GM19455 (cell line): ENCODE measurements around the gene GRID1.
A peak's percentile ranks its signal among the peaks of the same experiment; 100 is the strongest.

Source experiments
- ATAC-seq: cut with Tn5 transposase; IDR thresholded peaks from one replicate; pipeline ENCODE4 v1.9.1; 2021; ENCODE audit not compliant: unreplicated experiment

The GRID1 gene

DNA sequence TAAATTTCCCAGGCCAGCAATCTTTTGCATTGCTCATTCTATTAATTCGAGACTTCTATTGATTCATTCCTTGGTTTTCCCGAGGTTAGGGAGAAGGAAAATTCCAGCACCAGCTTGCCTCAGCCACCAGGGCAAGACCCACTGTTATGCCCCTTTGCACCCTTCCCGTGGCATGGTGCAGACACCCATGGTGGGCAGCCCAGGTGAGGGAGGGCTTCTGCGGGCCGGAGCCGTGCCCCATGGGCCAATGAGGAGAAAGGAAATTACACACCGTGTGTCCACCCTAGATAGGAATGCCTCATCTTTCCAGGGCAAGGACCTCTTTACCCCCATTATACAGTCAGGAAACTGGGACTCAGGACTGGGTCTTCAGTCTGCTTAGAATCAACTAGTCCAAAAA is 4.5 kb upstream of the GRID1 start:
- no peak for ATAC-seq

- no peak for ATAC-seq
These were observed 3.5 kb upstream of the GRID1 start for GRCh38 chr10:86370006-86370585.

DNA sequence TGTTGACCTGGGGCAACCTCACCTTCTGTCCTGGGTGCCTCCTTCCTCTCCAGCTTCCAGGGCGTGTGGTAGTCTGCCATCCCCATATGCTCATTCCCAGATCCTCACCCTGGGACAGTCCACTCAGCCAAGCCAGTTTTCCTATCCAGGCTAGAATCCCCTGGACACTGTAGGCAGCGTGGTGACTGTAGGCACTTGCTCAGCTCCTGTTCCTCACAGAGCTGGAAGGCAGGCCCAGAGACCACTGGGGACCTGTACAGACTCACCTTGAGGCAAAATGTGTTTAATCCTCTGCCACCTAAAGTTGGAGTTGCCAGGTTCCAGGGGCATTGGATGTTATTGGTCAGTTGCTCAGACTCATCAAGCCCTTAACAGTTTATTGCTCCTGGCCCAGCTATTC is 2.4 kb upstream of the GRID1 start:
- ATAC-seq, result no peak

DNA sequence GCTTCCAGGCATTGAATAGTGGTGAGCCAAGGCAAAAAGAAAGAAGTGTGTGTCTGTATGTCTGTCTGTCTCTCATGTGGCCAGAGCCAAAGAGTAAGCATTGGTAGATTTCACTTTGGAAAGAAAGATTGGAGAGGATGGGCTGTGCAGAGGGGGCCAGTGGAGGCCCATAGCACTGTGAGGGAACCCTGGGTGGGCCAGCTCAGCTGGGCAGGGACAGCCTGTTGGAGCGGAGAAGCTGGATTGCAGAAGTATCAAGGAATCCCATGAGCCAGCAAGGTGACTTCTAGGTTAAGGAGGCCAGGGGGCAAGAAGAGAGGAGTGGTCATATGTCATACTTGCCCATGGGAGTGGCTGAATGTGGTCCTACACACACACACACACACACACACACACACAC is 1.5 kb upstream of the GRID1 start:
- ATAC-seq, result no peak

DNA sequence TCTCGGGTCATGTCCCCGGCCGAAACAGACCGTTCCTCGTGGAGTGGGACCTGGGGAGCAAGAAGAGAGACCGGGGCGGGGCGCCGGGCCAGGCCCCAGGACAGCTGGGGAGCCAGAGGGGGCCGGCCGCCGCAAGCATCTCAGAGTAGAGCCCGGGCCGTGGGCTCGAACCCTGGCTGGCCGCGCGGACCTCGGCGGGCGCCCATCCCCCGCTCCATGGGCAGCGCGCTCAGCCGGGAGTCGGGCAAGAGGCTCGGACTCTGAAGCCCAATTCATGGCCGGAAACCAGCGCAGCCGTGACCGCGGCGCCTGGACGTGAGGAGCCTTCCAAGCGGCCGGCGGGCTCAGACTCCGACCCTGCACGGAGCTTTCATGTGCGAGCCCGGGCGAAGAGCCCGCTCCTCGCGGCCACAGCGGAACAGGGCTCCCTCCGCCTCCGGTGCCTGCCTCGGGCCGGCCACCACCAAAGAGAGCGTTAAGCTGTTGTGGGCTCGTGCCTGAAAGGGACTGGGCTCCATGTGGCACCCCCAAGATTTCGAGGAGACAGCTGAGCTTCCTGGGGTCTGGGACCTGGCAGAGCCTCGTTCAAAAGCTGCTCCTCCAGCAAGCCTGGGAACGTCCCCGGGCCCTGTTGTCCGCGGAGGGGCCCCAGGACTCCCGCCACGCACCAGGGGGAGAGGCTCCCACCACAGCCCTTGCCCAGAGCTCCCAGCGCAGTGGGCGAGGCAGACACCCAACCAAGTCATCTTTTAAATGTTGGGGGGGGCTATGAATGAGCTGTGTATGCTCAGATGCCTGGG is 757 bp upstream of the GRID1 start:
- peak; percentile 1 for ATAC-seq

DNA sequence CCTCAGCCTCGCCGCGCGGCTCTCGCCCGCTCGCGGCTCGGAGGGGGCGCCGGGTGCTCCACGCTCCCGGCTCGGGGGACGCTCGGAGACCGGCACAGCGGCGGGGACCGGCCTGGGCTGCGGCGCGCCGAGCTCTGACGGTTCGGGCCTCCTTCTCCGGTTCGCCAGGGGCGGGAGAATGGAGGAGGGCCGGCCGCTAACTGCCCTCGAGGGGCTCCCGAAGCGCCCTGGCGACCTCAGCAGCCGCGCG is 232 bp upstream of the GRID1 start:
- peak; percentile 47 for ATAC-seq

DNA sequence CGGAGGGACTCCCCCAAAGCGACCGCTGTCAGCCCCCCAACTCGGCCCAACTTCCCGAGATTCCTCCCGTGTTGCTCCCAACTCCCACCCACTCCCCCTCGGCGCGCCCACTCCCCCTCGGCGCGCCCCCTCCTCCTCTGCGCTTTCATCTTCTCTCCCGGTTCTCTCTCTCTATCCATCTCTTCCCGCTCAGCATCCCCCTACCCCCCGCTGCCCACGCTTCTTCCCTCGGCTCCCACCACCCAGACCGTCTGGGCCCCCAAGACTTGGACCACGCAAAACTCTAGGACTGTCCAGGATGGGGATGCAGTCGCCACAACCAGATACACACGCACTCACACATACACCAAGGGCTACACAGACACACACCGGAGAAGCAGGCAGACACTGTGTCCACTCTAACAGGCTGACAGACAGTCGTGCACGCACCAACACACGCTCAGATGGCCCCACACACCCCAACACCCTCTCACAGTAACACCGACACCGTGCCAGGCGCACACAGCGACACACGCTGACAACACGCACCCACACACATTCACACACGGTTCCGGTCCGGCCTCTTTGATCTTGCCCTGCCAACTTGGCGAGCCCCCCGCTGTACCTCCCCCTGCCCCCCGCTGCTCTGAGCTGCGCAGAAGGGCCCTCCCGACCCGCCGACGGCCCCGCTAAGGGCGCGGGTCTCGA is 1.1 kb downstream of the GRID1 start:
- no peak for ATAC-seq

GRCh38 chr10:86364491-86365345 is 1.9 kb downstream of the GRID1 start:
- no peak for ATAC-seq

GRCh38 chr10:86363833-86364490 is 2.6 kb downstream of the GRID1 start:
- ATAC-seq, result no peak

DNA sequence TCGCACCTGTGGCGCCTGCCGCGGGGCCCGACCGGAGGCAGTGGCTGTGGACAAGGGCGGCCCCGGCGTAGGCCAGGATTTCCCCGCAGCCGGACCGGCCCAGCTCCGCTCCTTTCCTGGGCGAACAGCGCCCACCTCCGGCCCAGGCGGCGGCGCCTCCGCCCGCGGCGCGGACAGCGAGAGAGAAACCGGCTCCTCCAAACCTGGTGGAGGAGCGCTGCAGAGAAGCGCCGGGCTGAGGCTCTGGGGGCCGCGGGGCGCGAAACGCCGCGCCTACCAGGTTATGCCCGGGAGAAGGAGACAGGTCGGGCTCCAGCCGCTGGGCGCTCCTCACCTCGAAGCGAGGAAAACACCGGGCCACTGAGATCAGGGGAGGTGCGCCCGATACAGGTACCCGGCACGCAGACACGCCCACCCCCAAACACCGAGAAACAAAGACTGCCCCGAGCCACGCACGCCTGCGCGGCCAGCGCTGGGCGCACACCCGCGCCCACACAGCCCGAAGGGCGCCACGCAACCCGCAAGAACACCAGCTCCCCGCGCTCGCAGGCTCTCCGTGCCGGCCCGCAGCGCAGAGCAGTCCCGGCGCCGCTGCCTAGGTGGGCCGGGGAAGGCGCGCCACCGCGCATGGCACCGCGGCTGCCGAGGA is 3.3 kb downstream of the GRID1 start:
- no peak for ATAC-seq

- no peak for ATAC-seq
These were observed 3.9 kb downstream of the GRID1 start for GRCh38 chr10:86362586-86363183.

DNA sequence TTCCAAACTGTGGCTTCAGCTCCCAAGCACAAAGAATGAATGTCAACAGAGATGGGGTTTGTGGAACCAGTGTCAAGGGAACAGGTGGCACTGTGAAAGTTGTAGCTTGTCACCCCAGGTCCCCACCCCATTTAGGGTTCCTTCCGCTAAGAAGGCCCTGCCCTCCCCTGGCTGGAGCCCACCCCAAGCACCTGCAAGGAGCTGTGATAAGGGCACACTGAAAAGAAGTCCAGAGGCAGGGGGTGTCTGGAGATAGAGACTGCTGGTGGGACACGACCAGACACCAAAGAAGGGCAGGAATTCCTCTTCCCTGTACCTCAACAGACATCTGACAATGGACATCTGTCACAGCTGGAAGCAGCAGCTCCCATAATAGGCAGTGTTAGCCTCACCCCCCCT is 4.5 kb downstream of the GRID1 start:
- ATAC-seq, result no peak

- no peak for ATAC-seq
These were observed 5.2 kb downstream of the GRID1 start for GRCh38 chr10:86361156-86362128.

DNA sequence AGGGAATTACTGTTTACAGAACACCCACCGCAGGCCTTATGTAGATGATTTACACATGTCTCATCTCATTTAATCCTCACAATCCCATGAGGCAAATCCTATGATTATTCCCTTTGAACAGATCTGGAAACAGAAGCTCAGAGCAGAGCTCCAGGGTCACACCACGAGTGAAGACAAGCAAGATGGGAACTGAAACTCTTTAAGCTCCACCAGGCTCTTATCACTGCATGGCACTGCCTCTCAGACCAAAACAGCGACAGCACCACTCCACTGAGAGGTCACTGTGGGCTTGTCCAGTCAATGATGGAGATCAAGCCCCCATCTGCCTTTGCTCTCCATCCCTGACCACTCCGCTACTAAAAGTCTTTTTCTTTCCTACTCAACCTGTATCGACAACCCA is 5.9 kb downstream of the GRID1 start:
- ATAC-seq, result no peak

DNA sequence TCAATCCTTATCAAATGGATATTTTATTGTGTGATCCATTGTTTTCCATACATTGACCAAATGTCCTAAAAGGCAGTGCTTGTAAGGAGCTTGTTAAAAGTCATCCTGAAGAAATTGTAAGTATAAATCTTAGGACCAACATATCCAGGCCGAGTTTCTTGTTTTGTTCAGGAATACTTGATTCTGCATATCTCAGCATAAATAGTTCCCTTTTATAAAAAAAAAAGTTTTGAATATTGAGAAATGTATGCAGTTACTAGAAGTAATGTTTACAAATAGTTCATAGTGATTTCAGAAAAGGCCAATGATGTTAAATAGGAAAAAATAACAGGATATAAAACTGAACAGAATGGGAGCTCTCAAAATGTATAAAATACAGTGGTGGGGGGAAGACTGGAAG is 6.6 kb downstream of the GRID1 start:
- no peak for ATAC-seq

DNA sequence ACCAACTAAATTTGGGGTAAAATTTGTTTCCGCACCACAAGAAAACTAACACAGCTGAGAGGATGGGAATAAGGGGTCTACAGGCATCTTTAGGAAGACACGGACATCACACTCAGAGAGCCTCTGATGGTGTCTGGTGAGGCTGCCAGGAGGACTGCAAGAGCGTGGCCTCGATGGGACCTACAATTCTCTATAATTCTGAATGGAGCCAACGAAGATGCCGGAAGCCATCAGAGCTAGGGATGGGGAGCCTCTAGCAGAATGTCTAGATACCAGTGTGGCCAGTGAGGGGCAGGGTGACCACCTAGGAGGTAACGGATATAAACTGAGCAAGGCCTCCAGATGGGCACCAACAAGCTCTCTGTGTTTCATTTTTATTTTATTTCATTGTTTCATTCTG is 7.5 kb downstream of the GRID1 start:
- ATAC-seq, result no peak

DNA sequence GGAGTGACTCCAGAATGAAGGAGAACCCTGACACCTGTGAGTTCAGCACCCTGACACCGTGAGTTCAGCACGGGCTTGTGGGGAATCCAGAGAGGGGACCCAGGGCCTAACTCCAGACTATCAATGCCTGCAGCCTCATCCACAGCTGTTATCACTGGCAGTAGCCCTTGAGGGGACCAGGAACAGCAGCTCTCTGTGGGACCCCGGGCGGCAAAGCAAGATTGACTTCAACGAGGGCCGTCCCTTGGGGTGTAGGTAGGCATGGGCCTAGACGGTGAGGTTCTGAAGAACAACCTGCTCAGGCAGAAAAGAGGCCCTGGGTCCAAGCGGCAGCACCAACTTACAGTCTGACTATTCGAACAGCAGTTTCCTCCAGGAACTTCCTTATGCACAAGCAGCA is 8.9 kb downstream of the GRID1 start:
- no peak for ATAC-seq

GRCh38 chr10:86357041-86357440 is 9.6 kb downstream of the GRID1 start:
- ATAC-seq, result no peak

- no peak for ATAC-seq
These were observed 10.3 kb downstream of the GRID1 start for GRCh38 chr10:86356296-86356695.
